ENCODE results near the gene DHFR.

DNA sequence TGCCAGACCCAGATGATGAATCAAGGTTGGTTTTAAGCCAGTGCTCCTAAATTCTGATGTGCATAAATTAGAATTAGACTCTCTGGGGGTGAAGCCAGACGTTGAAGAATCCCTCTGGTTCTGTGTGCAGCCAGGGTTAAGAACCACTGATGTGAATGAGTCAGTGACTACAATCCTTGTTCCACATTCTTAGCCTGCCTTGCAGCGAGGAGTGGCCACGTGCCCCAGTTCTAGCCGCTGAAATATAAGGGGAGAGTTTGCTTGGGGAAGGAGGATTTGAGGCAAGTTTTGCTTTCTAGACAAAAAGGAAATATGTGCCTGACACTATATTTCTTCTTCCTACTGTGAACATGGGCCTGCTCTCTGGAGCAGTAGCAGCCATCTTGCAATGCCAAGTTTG, 34.6 kb downstream of the DHFR start:
- no peak for TF ChIP-seq POLR2AphosphoS5 (IDR thresholded peaks at IDR 0.05)
- TF ChIP-seq, protein P1, sequence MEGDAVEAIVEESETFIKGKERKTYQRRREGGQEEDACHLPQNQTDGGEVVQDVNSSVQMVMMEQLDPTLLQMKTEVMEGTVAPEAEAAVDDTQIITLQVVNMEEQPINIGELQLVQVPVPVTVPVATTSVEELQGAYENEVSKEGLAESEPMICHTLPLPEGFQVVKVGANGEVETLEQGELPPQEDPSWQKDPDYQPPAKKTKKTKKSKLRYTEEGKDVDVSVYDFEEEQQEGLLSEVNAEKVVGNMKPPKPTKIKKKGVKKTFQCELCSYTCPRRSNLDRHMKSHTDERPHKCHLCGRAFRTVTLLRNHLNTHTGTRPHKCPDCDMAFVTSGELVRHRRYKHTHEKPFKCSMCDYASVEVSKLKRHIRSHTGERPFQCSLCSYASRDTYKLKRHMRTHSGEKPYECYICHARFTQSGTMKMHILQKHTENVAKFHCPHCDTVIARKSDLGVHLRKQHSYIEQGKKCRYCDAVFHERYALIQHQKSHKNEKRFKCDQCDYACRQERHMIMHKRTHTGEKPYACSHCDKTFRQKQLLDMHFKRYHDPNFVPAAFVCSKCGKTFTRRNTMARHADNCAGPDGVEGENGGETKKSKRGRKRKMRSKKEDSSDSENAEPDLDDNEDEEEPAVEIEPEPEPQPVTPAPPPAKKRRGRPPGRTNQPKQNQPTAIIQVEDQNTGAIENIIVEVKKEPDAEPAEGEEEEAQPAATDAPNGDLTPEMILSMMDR (IDR thresholded peaks at IDR 0.05 in 8 of 11, conservative IDR thresholded peaks at IDR 0.05 in 3 of 11): no peak
